IMR-90 (cell line): ENCODE results near the gene GNAI1.

ENCODE experiments used
- BHLHE40 ChIP-seq: fragments of 150-350 bp; IDR thresholded peaks from 2 replicates; pipeline ENCODE4 v1.6.1; 2016; ENCODE audit warnings: mild to moderate bottlenecking, low read depth, low read length
- CEBPB ChIP-seq: IDR thresholded peaks from 2 replicates; pipeline ENCODE4 v1.6.1; 2012; ENCODE audit warnings: low read depth, low read length, improper control_type of control experiment
- CHD1 ChIP-seq: IDR thresholded peaks from 2 replicates; pipeline ENCODE4 v1.6.1; 2012; ENCODE audit warnings: low read depth, low read length, improper control_type of control experiment
- CTCF ChIP-seq: conservative IDR thresholded peaks from 2 replicates; pipeline ENCODE4 v1.5.1; 2012; ENCODE audit warnings: mild to moderate bottlenecking, low read depth, low read length, improper control_type of control experiment
- ELK1 ChIP-seq: fragments of 150-350 bp; IDR thresholded peaks from 2 replicates; pipeline ENCODE4 v1.6.1; 2016; ENCODE audit warnings: low read depth, mild to moderate bottlenecking, low read length, moderate library complexity, borderline replicate concordance
- MAFK ChIP-seq: IDR thresholded peaks from 2 replicates; pipeline ENCODE4 v1.6.1; 2012; ENCODE audit warnings: low read depth, low read length, improper control_type of control experiment
- MAZ ChIP-seq: IDR thresholded peaks from 2 replicates; pipeline ENCODE4 v1.6.1; 2012; ENCODE audit warnings: low read depth, mild to moderate bottlenecking, low read length, improper control_type of control experiment, moderate library complexity, borderline replicate concordance
- NFE2L2 ChIP-seq: fragments of 150-350 bp; IDR thresholded peaks from 2 replicates; pipeline ENCODE4 v1.6.1; 2016; ENCODE audit warnings: low read depth, mild to moderate bottlenecking, low read length
- POLR2A ChIP-seq: IDR thresholded peaks from 2 replicates; pipeline ENCODE4 v1.6.1; 2012; ENCODE audit warnings: mild to moderate bottlenecking, low read depth, low read length
- RAD21 ChIP-seq: IDR thresholded peaks from 2 replicates; pipeline ENCODE4 v1.6.1; 2012; ENCODE audit warnings: low read length, improper control_type of control experiment
- RCOR1 ChIP-seq: IDR thresholded peaks from 2 replicates; pipeline ENCODE4 v1.6.1; 2012; ENCODE audit warnings: mild to moderate bottlenecking, low read length, improper control_type of control experiment; ENCODE audit not compliant: insufficient replicate concordance
- RFX5 ChIP-seq: IDR thresholded peaks from 2 replicates; pipeline ENCODE4 v1.8.0; 2012; ENCODE audit warnings: low read depth, mild to moderate bottlenecking, low read length, moderate library complexity
- SMC3 ChIP-seq: fragments of 150-350 bp; IDR thresholded peaks from 2 replicates; pipeline ENCODE4 v1.6.1; 2016; ENCODE audit warnings: low read depth, mild to moderate bottlenecking, antibody characterized with exemption, low read length, moderate library complexity

- no peak for TF ChIP-seq CTCF
- TF ChIP-seq RCOR1 = no peak
- no peak for TF ChIP-seq POLR2A
- no peak for TF ChIP-seq SMC3
- no peak for TF ChIP-seq BHLHE40
- no peak for TF ChIP-seq RAD21
- TF ChIP-seq ELK1 = no peak
- no peak for TF ChIP-seq MAZ
- no peak for TF ChIP-seq CEBPB
- no peak for TF ChIP-seq NFE2L2
- TF ChIP-seq CHD1 = no peak
- TF ChIP-seq RFX5 = no peak
- no peak for TF ChIP-seq MAFK
Measured at GRCh38 chr7:80134115-80134535, 506 bp upstream of the GNAI1 start.
